Measurements from ENCODE around the gene CASP10. TPM values are rescaled to one million over a fixed set of nuclear protein-coding genes. Genes with fewer than 3 reads are reported as not detected.

The CASP10 gene
- total and polyA plus RNA-seq, 2 of the 4 experiments (the other 2 are of a cell fraction): 0.12 to 0.90 TPM

DNA sequence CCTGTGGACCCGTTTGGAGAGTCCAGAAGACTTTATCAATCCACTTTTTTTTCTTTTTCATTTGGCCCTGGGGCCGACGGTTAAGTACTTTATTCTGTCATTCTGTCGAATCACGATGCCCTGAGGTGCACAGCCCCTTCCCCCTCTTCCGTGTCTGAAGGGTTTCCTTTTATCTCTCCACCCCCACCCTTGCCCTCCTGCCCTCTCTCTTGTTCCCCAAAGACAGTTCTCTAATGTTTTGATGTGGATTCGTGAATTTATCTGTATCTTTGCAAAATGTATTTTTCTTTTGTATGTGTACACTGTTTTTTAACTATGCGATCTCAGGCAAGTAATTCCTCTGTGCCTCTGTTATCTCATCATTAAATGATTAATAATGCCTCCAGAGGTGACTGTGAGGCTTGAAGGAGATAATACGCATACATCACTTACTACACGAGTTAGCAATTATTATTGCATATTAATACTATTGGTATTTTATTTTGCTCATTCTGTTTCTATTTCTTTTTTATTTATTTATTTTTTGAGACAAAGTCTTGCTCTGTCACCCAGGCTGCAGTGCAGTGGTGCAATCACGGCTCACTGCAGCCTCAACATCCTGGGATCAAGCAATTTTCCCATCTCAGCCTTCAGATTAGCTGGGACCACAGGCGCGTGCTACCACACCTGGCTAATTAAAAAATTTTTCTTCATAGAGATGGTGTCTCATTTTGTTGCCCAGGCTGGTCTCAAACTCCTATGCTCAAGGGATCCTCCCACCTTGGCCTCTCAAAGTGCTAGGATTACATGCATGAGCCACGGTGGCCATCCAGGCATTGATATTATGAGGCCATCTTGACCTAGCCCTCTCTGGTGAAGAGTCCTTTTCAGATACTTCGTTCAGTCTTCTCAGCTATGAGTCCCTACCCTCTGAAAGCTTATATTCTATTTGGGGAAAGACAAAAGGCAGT lies 76.0 kb downstream of the CASP10 start:
- ATAC-seq (ENCODE audit: low read depth) (peak; percentile 3), DNase-seq (no peak)
- no peaks in the 10 kb centered on the region for H3K27me3 ChIP-seq (ENCODE audit: control insufficient read depth, insufficient read depth, low read length)
- H2AK5ac ChIP-seq (ENCODE audit: low read depth, low read length): peak overlapping the region; percentile 76
- H3K9me3 ChIP-seq (ENCODE audit: control insufficient read depth, insufficient read depth, low read length): no peaks in the 10 kb centered on the region
- no TSS peak for BruUV-seq (replicated peaks)
- H3K23ac ChIP-seq (ENCODE audit: low read depth, low read length): peak overlapping the region; percentile 94
- H2BK20ac ChIP-seq (ENCODE audit: low read depth, low read length): peak overlapping the region; percentile 38
- peak overlapping the region; percentile 96 for H3K4ac ChIP-seq (ENCODE audit: low read depth, low read length)
- dilution Hi-C loops (cut with HindIII; ENCODE audit: low sequenced_read_pairs, unreplicated experiment) (no loop called here), intact Hi-C loops (cut with micrococcal nuclease) (loop anchor here (1.0 to 5.0 kb wide), 2 partner anchors 23 to 93 kb away; no protein-coding TSS in a partner anchor), in situ Hi-C loops (cut with MboI; ENCODE audit: low sequenced_read_pairs) (no loop called here)
- H3K9me1 ChIP-seq (ENCODE audit: insufficient read depth, low read length): peaks cover 16% of the 10 kb centered on the region
- peak overlapping the region; percentile 88 for H3K4me2 ChIP-seq (ENCODE audit: low read depth, low read length)
- H2BK120ac ChIP-seq (ENCODE audit: low read depth, low read length): peak overlapping the region; percentile 86
- H3K56ac ChIP-seq (ENCODE audit: extremely low read depth, insufficient read depth, low read length): peak overlapping the region; percentile 98
- H3K9ac ChIP-seq (ENCODE audit: low read depth, low read length): peak overlapping the region; percentile 85
- CTCF ChIA-PET: no interaction called here
- no peaks in the 10 kb centered on the region for H3K36me3 ChIP-seq (ENCODE audit: control insufficient read depth, insufficient read depth, low read length)
- H4K91ac ChIP-seq (ENCODE audit: insufficient read depth, low read depth, low read length): peak overlapping the region; percentile 92
- peak overlapping the region; percentile 88; the same call in 2 of the 3 replicates for H2BK15ac ChIP-seq (ENCODE audit: low read depth, low read length)
- 40% methylated on average over 5 of the region's 15 CpGs; no CpG with 5 or more reads in 1 of the 2 experiments for WGBS, 2 experiments (ENCODE audit: extremely low coverage in 2 of 2, insufficient read length in 1 of 2)
- no peaks in the 10 kb centered on the region for H4K20me1 ChIP-seq (ENCODE audit: insufficient read depth, low read length)
- peak overlapping the region; percentile 87 for H4K5ac ChIP-seq (ENCODE audit: low read depth, low read length)
- H3K27ac ChIP-seq (ENCODE audit: insufficient read depth, low read length): peak overlapping the region; percentile 88
- H3K14ac ChIP-seq (replicated peaks; ENCODE audit: low read depth, low read length): peak overlapping the region; percentile 95
- H3K18ac ChIP-seq (ENCODE audit: low read depth, low read length): peak overlapping the region; percentile 88
- peak overlapping the region; percentile 94 for H2BK5ac ChIP-seq (ENCODE audit: low read depth, low read length, poor library complexity, severe bottlenecking)
- H3K79me1 ChIP-seq (ENCODE audit: low read depth in 1 of 2, low read length in 2 of 2): peaks cover 24 to 40% of the 10 kb centered on the region in 2 experiments
- H4K8ac ChIP-seq (ENCODE audit: low read depth in 2 of 2, low read length in 2 of 2): peak overlapping the region; percentile 64 to 87
- H2AFZ ChIP-seq (replicated peaks; ENCODE audit: low read length, poor library complexity): peak overlapping the region; percentile 85
- peak overlapping the region; percentile 96 for H2AK9ac ChIP-seq (replicated peaks; ENCODE audit: low read depth, low read length, poor library complexity)
- POLR2A ChIA-PET (ENCODE audit: unreplicated experiment): no interaction called here
- H3K4me3 ChIP-seq (ENCODE audit: insufficient read depth, low read depth, low read length): peak overlapping the region; percentile 67
- H3K4me1 ChIP-seq (ENCODE audit: control insufficient read depth, insufficient read depth, low read length): peaks cover 12% of the 10 kb centered on the region
- TF ChIP-seq RAD21 (IDR thresholded peaks at IDR 0.05; ENCODE audit: low read length) (no peak), RFX5 (IDR thresholded peaks at IDR 0.05; ENCODE audit: low read depth, low read length) (no peak), MXI1 (IDR thresholded peaks at IDR 0.05; ENCODE audit: borderline replicate concordance, low read depth, low read length) (no peak), RCOR1 (IDR thresholded peaks at IDR 0.05; ENCODE audit: insufficient replicate concordance, low read length) (no peak), CEBPB (IDR thresholded peaks at IDR 0.05; ENCODE audit: low read depth, low read length) (no peak), BHLHE40 (IDR thresholded peaks at IDR 0.05; ENCODE audit: low read depth, low read length) (no peak), SMC3 (IDR thresholded peaks at IDR 0.05; ENCODE audit: low read depth, low read length) (no peak), MAZ (IDR thresholded peaks at IDR 0.05; ENCODE audit: borderline replicate concordance, low read depth, low read length) (no peak), MAFK (IDR thresholded peaks at IDR 0.05; ENCODE audit: low read depth, low read length) (no peak), CHD1 (IDR thresholded peaks at IDR 0.05; ENCODE audit: low read depth, low read length) (no peak), POLR2A (IDR thresholded peaks at IDR 0.05; ENCODE audit: low read depth, low read length) (no peak)
- TF ChIP-seq, protein P1, sequence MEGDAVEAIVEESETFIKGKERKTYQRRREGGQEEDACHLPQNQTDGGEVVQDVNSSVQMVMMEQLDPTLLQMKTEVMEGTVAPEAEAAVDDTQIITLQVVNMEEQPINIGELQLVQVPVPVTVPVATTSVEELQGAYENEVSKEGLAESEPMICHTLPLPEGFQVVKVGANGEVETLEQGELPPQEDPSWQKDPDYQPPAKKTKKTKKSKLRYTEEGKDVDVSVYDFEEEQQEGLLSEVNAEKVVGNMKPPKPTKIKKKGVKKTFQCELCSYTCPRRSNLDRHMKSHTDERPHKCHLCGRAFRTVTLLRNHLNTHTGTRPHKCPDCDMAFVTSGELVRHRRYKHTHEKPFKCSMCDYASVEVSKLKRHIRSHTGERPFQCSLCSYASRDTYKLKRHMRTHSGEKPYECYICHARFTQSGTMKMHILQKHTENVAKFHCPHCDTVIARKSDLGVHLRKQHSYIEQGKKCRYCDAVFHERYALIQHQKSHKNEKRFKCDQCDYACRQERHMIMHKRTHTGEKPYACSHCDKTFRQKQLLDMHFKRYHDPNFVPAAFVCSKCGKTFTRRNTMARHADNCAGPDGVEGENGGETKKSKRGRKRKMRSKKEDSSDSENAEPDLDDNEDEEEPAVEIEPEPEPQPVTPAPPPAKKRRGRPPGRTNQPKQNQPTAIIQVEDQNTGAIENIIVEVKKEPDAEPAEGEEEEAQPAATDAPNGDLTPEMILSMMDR (conservative IDR thresholded peaks at IDR 0.05; ENCODE audit: low read depth, low read length): no peak
- TF ChIP-seq, protein P2, sequence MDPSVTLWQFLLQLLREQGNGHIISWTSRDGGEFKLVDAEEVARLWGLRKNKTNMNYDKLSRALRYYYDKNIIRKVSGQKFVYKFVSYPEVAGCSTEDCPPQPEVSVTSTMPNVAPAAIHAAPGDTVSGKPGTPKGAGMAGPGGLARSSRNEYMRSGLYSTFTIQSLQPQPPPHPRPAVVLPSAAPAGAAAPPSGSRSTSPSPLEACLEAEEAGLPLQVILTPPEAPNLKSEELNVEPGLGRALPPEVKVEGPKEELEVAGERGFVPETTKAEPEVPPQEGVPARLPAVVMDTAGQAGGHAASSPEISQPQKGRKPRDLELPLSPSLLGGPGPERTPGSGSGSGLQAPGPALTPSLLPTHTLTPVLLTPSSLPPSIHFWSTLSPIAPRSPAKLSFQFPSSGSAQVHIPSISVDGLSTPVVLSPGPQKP (IDR thresholded peaks at IDR 0.05; ENCODE audit: borderline replicate concordance, low read depth, low read length): no peak
- TF ChIP-seq, protein P3, sequence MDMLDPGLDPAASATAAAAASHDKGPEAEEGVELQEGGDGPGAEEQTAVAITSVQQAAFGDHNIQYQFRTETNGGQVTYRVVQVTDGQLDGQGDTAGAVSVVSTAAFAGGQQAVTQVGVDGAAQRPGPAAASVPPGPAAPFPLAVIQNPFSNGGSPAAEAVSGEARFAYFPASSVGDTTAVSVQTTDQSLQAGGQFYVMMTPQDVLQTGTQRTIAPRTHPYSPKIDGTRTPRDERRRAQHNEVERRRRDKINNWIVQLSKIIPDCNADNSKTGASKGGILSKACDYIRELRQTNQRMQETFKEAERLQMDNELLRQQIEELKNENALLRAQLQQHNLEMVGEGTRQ (IDR thresholded peaks at IDR 0.05; ENCODE audit: low read depth, low read length): no peak

Data from IMR-90 (cell line).